Activated CD4-positive, CD25-positive, alpha-beta regulatory T cell treated with anti-CD3 and anti-CD28 coated beads, Interleukin-2, amount 50 U/mL, for 16 hours (primary cell): Measurements from ENCODE around the gene KITLG.
"Not testable (repeated sequence)": the region's sequence is repeated elsewhere in the genome, so short reads cannot be mapped to it uniquely, and the experiment has no call there.

Source experiments
- DNase-seq: peaks from one replicate; pipeline ENCODE4 v3.0.0-alpha.2; 2020; ENCODE audit warnings: low read depth, low spot score

The KITLG gene

GRCh38 chr12:88496429-88496828 lies 83.8 kb downstream of the KITLG start:
- DNase-seq: no peak

- DNase-seq: no peak
Measured at GRCh38 chr12:88495031-88495430, 85.2 kb downstream of the KITLG start.

- DNase-seq: no peak
Measured at GRCh38 chr12:88494520-88494919, 85.8 kb downstream of the KITLG start.

DNA sequence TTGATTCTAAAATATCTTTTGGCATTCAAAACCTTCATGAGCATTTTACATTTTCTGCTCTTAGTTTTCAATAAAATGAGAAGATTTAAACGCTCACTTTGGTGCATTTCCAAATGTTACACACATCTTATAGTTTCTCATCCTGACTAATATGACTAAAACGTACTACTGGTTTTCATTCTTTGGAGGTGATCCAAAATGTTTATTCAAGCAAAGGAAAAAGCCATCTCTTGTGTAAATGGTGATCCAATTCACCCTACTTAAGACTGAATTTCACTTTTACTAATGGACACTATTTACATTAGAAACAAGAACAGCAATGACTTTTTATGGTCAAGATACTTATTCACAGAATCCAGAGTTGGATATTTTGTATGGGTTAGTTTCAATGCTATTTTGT lies 86.6 kb downstream of the KITLG start:
- DNase-seq: no peak

- DNase-seq: no peak
Measured at GRCh38 chr12:88490425-88490824, 89.8 kb downstream of the KITLG start.

- no peak for DNase-seq
Measured at GRCh38 chr12:88472775-88473174, 107.5 kb downstream of the KITLG start.

DNA sequence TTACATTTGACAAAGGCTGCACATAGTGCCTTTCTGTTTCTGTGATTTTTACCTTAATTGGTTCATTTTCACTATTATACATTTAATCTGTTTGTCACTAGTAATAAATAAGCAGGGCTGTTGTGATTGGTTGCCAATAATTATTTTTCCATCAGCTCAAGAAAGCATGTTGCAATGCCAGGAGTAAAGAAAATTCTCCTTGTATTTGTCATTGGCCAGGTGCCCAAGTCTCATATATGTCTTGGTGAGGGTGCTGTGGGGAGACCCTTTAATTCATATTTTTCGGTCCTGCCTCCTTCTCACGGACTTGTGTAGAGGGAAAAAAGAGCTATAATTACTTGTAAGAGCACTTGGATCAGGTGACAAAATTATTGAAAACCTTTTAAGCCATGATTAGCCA lies 108.0 kb downstream of the KITLG start:
- DNase-seq: no peak

GRCh38 chr12:88471331-88472045 lies 108.8 kb downstream of the KITLG start:
- no peak for DNase-seq

DNA sequence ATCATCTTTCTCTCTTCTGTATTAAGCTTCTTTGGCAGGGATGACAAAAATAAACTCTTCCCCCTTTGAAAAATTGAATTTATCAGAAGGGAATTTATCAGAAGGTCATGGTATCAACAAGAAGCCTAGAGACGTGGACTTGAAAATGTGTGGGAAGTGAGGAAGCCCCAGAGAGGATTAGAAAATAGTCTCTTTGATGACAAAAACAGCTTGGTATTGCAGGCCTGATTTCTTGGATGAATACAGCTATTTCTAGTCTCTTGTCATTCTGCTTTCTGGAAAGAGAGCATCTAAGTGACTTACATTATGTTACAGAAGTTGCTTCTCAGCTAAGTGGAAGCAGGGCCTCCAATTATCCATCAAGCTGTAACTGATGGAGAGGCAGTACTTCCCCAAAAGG lies 111.1 kb downstream of the KITLG start:
- no peak for DNase-seq

DNA sequence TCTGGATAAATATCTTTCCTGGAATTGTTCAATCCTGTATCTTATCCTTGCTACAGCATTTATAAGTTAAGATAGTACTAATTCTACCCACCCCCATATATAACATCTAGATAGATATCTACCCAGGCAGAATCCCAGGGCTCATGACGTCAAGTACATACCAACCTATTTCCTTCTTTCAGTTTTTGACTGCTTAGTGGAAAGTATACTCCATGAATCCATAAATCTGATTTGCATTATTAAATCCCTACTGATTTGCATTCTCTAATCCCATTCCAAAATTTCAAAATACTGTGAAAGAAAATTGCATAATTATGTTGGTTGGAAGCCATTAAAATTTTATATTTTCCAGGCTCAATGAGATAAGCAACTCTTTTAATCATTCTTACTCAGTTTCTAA lies 111.7 kb downstream of the KITLG start:
- no peak for DNase-seq

DNA sequence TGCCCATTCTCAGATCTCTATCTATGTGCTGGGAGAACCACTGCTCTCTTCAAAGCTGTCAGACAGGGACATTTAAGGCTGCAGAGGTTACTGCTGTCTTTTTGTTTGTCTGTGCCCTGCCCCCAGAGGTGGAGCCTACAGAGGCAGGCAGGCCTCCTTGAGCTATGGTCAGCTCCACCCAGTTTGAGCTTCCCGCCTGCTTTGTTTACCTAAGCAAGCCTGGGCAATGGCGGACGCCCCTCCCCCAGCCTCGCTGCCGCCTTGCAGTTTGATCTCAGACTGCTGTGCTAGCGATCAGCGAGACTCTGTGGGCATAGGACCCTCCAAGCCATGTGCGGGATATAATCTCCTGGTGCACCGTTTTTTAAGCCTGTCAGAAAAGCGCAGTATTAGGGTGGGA lies 113.6 kb downstream of the KITLG start:
- DNase-seq: not testable (repeated sequence)

DNA sequence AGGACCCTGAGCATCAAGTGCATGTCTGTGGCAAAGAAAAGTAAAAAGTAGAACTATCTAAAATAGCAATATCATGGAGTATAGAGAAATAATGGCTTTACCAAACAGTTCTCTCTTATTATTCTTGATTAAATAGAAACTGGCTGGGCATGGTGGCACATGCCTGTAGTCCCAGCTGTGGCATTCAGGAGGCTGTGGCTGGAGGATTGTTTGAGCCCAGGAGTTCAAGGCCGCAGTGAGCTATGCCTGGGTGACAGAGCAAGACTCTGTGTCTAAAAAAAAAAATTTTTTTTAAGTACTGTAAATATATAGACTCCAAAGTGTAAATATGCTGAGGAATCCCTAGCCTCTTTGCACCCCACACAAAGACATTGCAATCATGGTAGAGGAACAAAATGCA lies 121.9 kb downstream of the KITLG start:
- no peak for DNase-seq

- DNase-seq: no peak
Measured at GRCh38 chr12:88453323-88453722, 126.9 kb downstream of the KITLG start.

GRCh38 chr12:88451205-88451604 lies 129.1 kb downstream of the KITLG start:
- no peak for DNase-seq

DNA sequence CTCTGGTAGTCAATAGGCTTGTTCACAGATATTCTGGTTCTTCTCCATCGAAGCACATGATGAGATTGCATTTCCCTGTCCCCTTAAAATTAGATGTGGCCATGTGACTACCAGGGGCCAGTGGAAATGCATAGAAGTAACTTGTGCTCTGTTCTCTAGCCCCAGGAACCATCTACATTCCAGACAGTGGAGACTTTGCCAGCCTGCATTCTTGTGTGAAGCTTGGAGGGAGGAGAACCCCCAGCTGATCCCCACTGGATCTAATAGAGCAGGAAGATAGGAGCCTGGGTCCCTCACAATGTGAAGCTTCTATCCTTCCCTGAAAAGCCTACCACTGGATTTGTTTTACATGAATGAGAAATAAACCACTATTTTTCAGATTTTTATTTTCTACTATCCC lies 130.1 kb downstream of the KITLG start:
- no peak for DNase-seq

GRCh38 chr12:88448337-88448915 lies 131.8 kb downstream of the KITLG start:
- no peak for DNase-seq

GRCh38 chr12:88445705-88446394 lies 134.4 kb downstream of the KITLG start:
- DNase-seq: no peak

GRCh38 chr12:88444481-88444880 lies 135.8 kb downstream of the KITLG start:
- DNase-seq: no peak
